Endothelial cell of umbilical vein (primary cell): ENCODE results near the gene CCDC171. TPM values are rescaled to one million over a fixed set of nuclear protein-coding genes. Genes with fewer than 3 reads are reported as not detected.
"Not testable (repeated sequence)": the region's sequence is repeated elsewhere in the genome, so short reads cannot be mapped to it uniquely, and the experiment has no call there.

Experiments
- BruUV-seq: library from RNA; stranded (reverse); fragments of 400-500 nt; replicated peaks from 2 replicates; lab custom pipeline; 2021; lab: Mats Ljungman, UMichigan
- CTCF ChIA-PET: fragments of 300-600, 350-600 bp; sonication (Branson Sonifier 250); formaldehyde crosslinking; loops from one replicate; lab custom pipeline; 2021; ENCODE audit warnings: antibody characterized with exemption, inconsistent platforms; lab: Charles Lee
- POLR2A ChIA-PET: fragments of 300-600, 350-600 bp; sonication (Branson Sonifier 250); formaldehyde crosslinking; loops from one replicate; lab custom pipeline; 2021; ENCODE audit warnings: antibody characterized with exemption, inconsistent platforms; lab: Charles Lee
- DNase-seq: peaks from one replicate; pipeline ENCODE4 v3.0.0-alpha.2; 2011; ENCODE audit warnings: low read depth, low spot score
- FAIRE-seq: peaks from 2 replicates; lab custom pipeline; 2011; peaks lifted over from hg19 to GRCh38; lab: Jason Lieb, UNC
- H2AFZ ChIP-seq: 2 replicates; pipeline ENCODE4 v1.6.0; 2012; ENCODE audit warnings: low read depth, low read length, control low read depth, inconsistent platforms
- H3K27ac ChIP-seq: 2 replicates; pipeline ENCODE4 v1.5.1; 2011; ENCODE audit warnings: low read depth, mild to moderate bottlenecking, control low read depth, low read length, moderate library complexity; ENCODE audit not compliant: insufficient read depth
- H3K27me3 ChIP-seq, 2 experiments: 2 replicates each; pipeline versions ENCODE4 v1.6.0 to v1.6.1; 2011; ENCODE audit warnings: low read length in 2 of 2, mixed read lengths in 1 of 2; ENCODE audit not compliant: control insufficient read depth in 2 of 2, insufficient read depth in 2 of 2
- H3K36me3 ChIP-seq, 2 experiments: 2 replicates in 1 of 2; 3 replicates in 1 of 2; pipeline ENCODE4 v1.5.1; 2011; ENCODE audit warnings: low read length in 2 of 2, mild to moderate bottlenecking in 1 of 2, moderate library complexity in 1 of 2; ENCODE audit not compliant: control insufficient read depth in 2 of 2, insufficient read depth in 2 of 2; ENCODE audit errors: extremely low read depth in 1 of 2
- H3K4me1 ChIP-seq: 3 replicates; pipeline ENCODE4 v1.5.1; 2011; ENCODE audit warnings: mild to moderate bottlenecking, low read length; ENCODE audit not compliant: control insufficient read depth, insufficient read depth; ENCODE audit errors: extremely low read depth
- H3K4me2 ChIP-seq: 2 replicates; pipeline ENCODE4 v1.6.1; 2011; ENCODE audit warnings: low read length, control low read depth, mixed read lengths; ENCODE audit not compliant: insufficient read depth
- H3K4me3 ChIP-seq, 3 experiments: fragments of 200-600 bp in 1 of 3; sonication (generic), shearing (Covaris generic) in 1 of 3; replicated peaks in 1 of 3; 2 replicates each; pipeline ENCODE4 v1.5.1; 2011 to 2016; ENCODE audit warnings: control low read depth in 3 of 3, low read length in 3 of 3, mild to moderate bottlenecking in 2 of 3, inconsistent platforms in 1 of 3, low read depth in 1 of 3, moderate library complexity in 1 of 3; ENCODE audit not compliant: insufficient read depth in 1 of 3
- H3K79me2 ChIP-seq: 2 replicates; pipeline ENCODE4 v1.6.0; 2012; ENCODE audit warnings: low read length, inconsistent platforms; ENCODE audit not compliant: control insufficient read depth, insufficient read depth
- H3K9ac ChIP-seq: replicated peaks from 2 replicates; pipeline ENCODE3; 2011; ENCODE audit warnings: low read length, control low read depth; ENCODE audit not compliant: insufficient read depth; ENCODE audit errors: extremely low read depth
- H3K9me1 ChIP-seq: replicated peaks from 3 replicates; pipeline ENCODE4 v1.6.0; 2011; ENCODE audit warnings: mild to moderate bottlenecking, low read length; ENCODE audit not compliant: control insufficient read depth, insufficient read depth; ENCODE audit errors: extremely low read depth
- H3K9me3 ChIP-seq: replicated peaks from 2 replicates; pipeline ENCODE4 v1.5.1; 2012; ENCODE audit warnings: low read length, inconsistent platforms; ENCODE audit not compliant: control insufficient read depth, insufficient read depth
- H4K20me1 ChIP-seq: replicated peaks from 2 replicates; pipeline ENCODE3; 2011; ENCODE audit warnings: mild to moderate bottlenecking, low read length; ENCODE audit not compliant: control insufficient read depth, insufficient read depth; ENCODE audit errors: extremely low read depth
- CTCF ChIP-seq, 2 donors: IDR thresholded peaks; 1 replicate in 1 of 2; 2 replicates in 1 of 2; pipeline ENCODE4 v1.5.1; 2011; ENCODE audit warnings: low read length in 2 of 2, mild to moderate bottlenecking in 2 of 2, moderate library complexity in 2 of 2, control low read depth in 1 of 2, inconsistent platforms in 1 of 2, low read depth in 1 of 2; ENCODE audit not compliant: insufficient read depth in 1 of 2; ENCODE audit errors: extremely low read depth in 1 of 2
- EZH2 ChIP-seq: IDR thresholded peaks from 2 replicates; pipeline ENCODE4 v1.6.1; 2012; ENCODE audit warnings: borderline replicate concordance, low read depth, mild to moderate bottlenecking, moderate library complexity, low read length, inconsistent platforms; ENCODE audit not compliant: severe bottlenecking
- FOS ChIP-seq: IDR thresholded peaks from 2 replicates; pipeline ENCODE4 v1.6.1; 2011; ENCODE audit warnings: mild to moderate bottlenecking, low read length, moderate library complexity, borderline replicate concordance; ENCODE audit not compliant: insufficient read depth
- GATA2 ChIP-seq: IDR thresholded peaks from 2 replicates; pipeline ENCODE4 v1.7.0; 2011; ENCODE audit warnings: low read depth, mild to moderate bottlenecking, moderate library complexity, mixed read lengths, low read length; ENCODE audit not compliant: insufficient read length, insufficient read depth
- JUN ChIP-seq: IDR thresholded peaks from 2 replicates; pipeline ENCODE4 v1.6.1; 2011; ENCODE audit warnings: borderline replicate concordance, low read depth; ENCODE audit not compliant: insufficient read length, insufficient read depth
- MAX ChIP-seq: IDR thresholded peaks from 2 replicates; pipeline ENCODE4 v1.6.1; 2011; ENCODE audit not compliant: insufficient read depth, insufficient read length
- MYC ChIP-seq: IDR thresholded peaks from one replicate; pipeline ENCODE4 v1.6.1; 2011; ENCODE audit warnings: mild to moderate bottlenecking, low read depth, low read length
- POLR2A ChIP-seq: IDR thresholded peaks from 2 replicates; pipeline ENCODE4 v1.6.1; 2012; ENCODE audit warnings: low read depth, mild to moderate bottlenecking, control low read depth, low read length
- POLR2AphosphoS5 ChIP-seq: IDR thresholded peaks from 2 replicates; pipeline ENCODE4 v1.6.1; 2012; ENCODE audit warnings: low read depth, mild to moderate bottlenecking, control low read depth, low read length, moderate library complexity; ENCODE audit not compliant: insufficient read depth
- dilution Hi-C: fragments of 300-500 bp; cut with MboI; formaldehyde crosslinking; loops from one replicate; pipeline ENCODE4 v1.15.0; 2019; ENCODE audit warnings: low sequenced_read_pairs; ENCODE audit not compliant: extremely low pct_ligation_motif_present
- intact Hi-C: fragments of 100-400 bp; cut with micrococcal nuclease; formaldehyde crosslinking; loops from one replicate; pipeline ENCODE4 v1.10.0; 2022
- polyA plus RNA-seq, 4 experiments: library from polyadenylated mRNA; depleted of rRNA in 3 of 4; stranded (reverse) in 3 of 4; unstranded in 1 of 4; fragments of >200 nt; gene quantifications; 2 replicates each; pipeline versions ENCODE4 v1.2.1 to v1.2.3, GENCODE V29; 2011 to 2012; ENCODE audit warnings: missing spikeins in 1 of 4
- total RNA-seq: library from RNA; stranded (reverse); gene quantifications from 2 replicates; pipeline ENCODE4 v1.2.3, GENCODE V29; 2021

Gene CCDC171
- total and polyA plus RNA-seq, 2 donors (not counting 3 experiments of a cell fraction or from before 2014, with no cell fraction given) = 0.58 to 1.4 TPM

GRCh38 chr9:15600666-15601330, 48.0 kb downstream of the CCDC171 start:
- H3K4me2 ChIP-seq, H3K4me3 ChIP-seq, H3K27ac ChIP-seq, H3K79me2 ChIP-seq, H3K9ac ChIP-seq, H3K9me1 ChIP-seq, H3K27me3 ChIP-seq, FAIRE-seq, BruUV-seq, dilution Hi-C loops, H3K36me3 ChIP-seq, DNase-seq, H4K20me1 ChIP-seq, H2AFZ ChIP-seq, POLR2A ChIA-PET, H3K9me3 ChIP-seq, H3K4me1 ChIP-seq: not testable (repeated sequence)
- CTCF ChIA-PET = interaction anchor here (1.1 kb wide), 1 partner anchor 48 kb away, joined by 3 read pairs; the partner anchor contains the start of gene CCDC171
- intact Hi-C loops = loop anchor here (10.0 kb wide), 1 partner anchor 496 kb away; no protein-coding TSS in a partner anchor

- FAIRE-seq (peak; percentile 37), DNase-seq (peak; percentile 70)
- ChIA-PET POLR2A (interaction anchor here (0.5 kb wide), 1 partner anchor 144 kb away, joined by 7 read pairs; no protein-coding TSS in a partner anchor), CTCF (interaction anchor here (0.6 to 3.4 kb wide), 32 partner anchors 8 to 503 kb away, joined by 3 to 40 read pairs (median 5); partner anchors contain the start of genes CCDC171 and PSIP1)
- peak overlapping the region; percentile 70 for H3K4me2 ChIP-seq
- peaks cover 19% of the 10 kb centered on the region for H3K4me1 ChIP-seq
- dilution Hi-C loops (no loop called here), intact Hi-C loops (loop anchor here (1.0 to 10.0 kb wide), 9 partner anchors 35 to 502 kb away; partner anchors contain the start of genes CCDC171, PSIP1, SNAPC3 and TTC39B)
- no TSS peak for BruUV-seq
- no peak overlapping the region for H2AFZ ChIP-seq
- no peaks in the 10 kb centered on the region for H4K20me1 ChIP-seq
- H3K27me3 ChIP-seq = no peaks in the 10 kb centered on the region
- peak overlapping the region; percentile 41 for H3K27ac ChIP-seq
- H3K9me1 ChIP-seq = no peaks in the 10 kb centered on the region
- no peak overlapping the region for H3K4me3 ChIP-seq
- H3K9me3 ChIP-seq = no peaks in the 10 kb centered on the region
- H3K79me2 ChIP-seq = no peaks in the 10 kb centered on the region
- TF ChIP-seq EZH2 (no peak), GATA2 (no peak), CTCF (IDR thresholded peaks at IDR 0.05; ENCODE audit: extremely low read depth in 1 of 2, insufficient read depth in 1 of 2, low read depth in 1 of 2, low read length in 2 of 2) (peak; percentile 26 to 32), MYC (no peak), POLR2A (no peak), MAX (no peak), POLR2AphosphoS5 (no peak), FOS (peak; percentile 49), JUN (peak; percentile 58)
- peak overlapping the region; percentile 31 for H3K9ac ChIP-seq
- H3K36me3 ChIP-seq = no peaks in the 10 kb centered on the region
These were observed 54.0 kb downstream of the CCDC171 start for GRCh38 chr9:15606643-15607472.
